HepG2 (cell line): ENCODE data around the gene PRPSAP1. TPM values are rescaled to one million over a fixed set of nuclear protein-coding genes. Genes with fewer than 3 reads are reported as not detected.

Source experiments
- AHDC1 ChIP-seq: sonication (generic); formaldehyde crosslinking; IDR thresholded peaks from 2 replicates; pipeline ENCODE4 v1.5.1; 2020; ENCODE audit warnings: mild to moderate bottlenecking, missing genetic modification reagents, borderline replicate concordance
- AKAP8 ChIP-seq: sonication (generic); formaldehyde crosslinking; IDR thresholded peaks from 2 replicates; pipeline ENCODE4 v1.5.1; 2020; ENCODE audit warnings: mild to moderate bottlenecking, missing genetic modification reagents
- CHD2 ChIP-seq: IDR thresholded peaks from 2 replicates; pipeline ENCODE4 v1.6.1; 2011; ENCODE audit warnings: low read depth, low read length, improper control_type of control experiment
- DNMT1 ChIP-seq: sonication (generic); formaldehyde crosslinking; IDR thresholded peaks from 2 replicates; pipeline ENCODE4 v1.5.1; 2020; ENCODE audit warnings: mild to moderate bottlenecking, missing genetic modification reagents
- FOXM1 ChIP-seq: sonication (generic); formaldehyde crosslinking; IDR thresholded peaks from 2 replicates; pipeline ENCODE4 v1.5.0; 2020; ENCODE audit warnings: missing genetic modification reagents
- FOXO4 ChIP-seq: sonication (generic); formaldehyde crosslinking; conservative IDR thresholded peaks from 2 replicates; pipeline ENCODE4 v1.8.1; 2023; ENCODE audit warnings: missing genetic modification reagents
- IRF1 ChIP-seq: sonication (generic); formaldehyde crosslinking; IDR thresholded peaks from 2 replicates; pipeline ENCODE4 v1.4.0; 2020; ENCODE audit warnings: low read depth, mild to moderate bottlenecking, missing genetic modification reagents
- KLF11 ChIP-seq: IDR thresholded peaks from 2 replicates; pipeline ENCODE4 v1.6.1; 2016; ENCODE audit warnings: missing compliant biosample characterization
- MBNL3 ChIP-seq: fragments of 250-450 bp; sonication (Bioruptor Pico); conservative IDR thresholded peaks from 2 replicates; pipeline ENCODE4 v1.8.0; 2022; ENCODE audit warnings: mild to moderate bottlenecking, inconsistent platforms
- RARA ChIP-seq: IDR thresholded peaks from 2 replicates; pipeline ENCODE4 v1.6.1; 2016; ENCODE audit warnings: missing genetic modification reagents, missing compliant biosample characterization
- TBP ChIP-seq: sonication (generic); formaldehyde crosslinking; IDR thresholded peaks from 2 replicates; pipeline ENCODE4 v1.5.0; 2020; ENCODE audit warnings: missing genetic modification reagents
- TBX2 ChIP-seq: sonication (generic); formaldehyde crosslinking; IDR thresholded peaks from 2 replicates; pipeline ENCODE4 v1.5.0; 2020; ENCODE audit warnings: missing genetic modification reagents, mild to moderate bottlenecking, borderline replicate concordance
- TEF ChIP-seq: sonication (generic); formaldehyde crosslinking; IDR thresholded peaks from 2 replicates; pipeline ENCODE4 v1.5.0; 2020; ENCODE audit warnings: missing genetic modification reagents
- ZFY ChIP-seq: sonication (generic); formaldehyde crosslinking; IDR thresholded peaks from 2 replicates; pipeline ENCODE4 v1.4.0; 2020; ENCODE audit warnings: missing genetic modification reagents
- ZNF101 ChIP-seq: sonication (generic); formaldehyde crosslinking; IDR thresholded peaks from 2 replicates; pipeline ENCODE4 v1.4.0; 2020; ENCODE audit warnings: mild to moderate bottlenecking, low read depth, missing genetic modification reagents, borderline replicate concordance
- ZNF207 ChIP-seq: fragments of 450-650 bp; IDR thresholded peaks from 2 replicates; pipeline ENCODE4 v1.6.1; 2016; ENCODE audit warnings: antibody characterized with exemption, borderline replicate concordance
- ZNF337 ChIP-seq: sonication (generic); formaldehyde crosslinking; IDR thresholded peaks from 2 replicates; pipeline ENCODE4 v1.5.1; 2020; ENCODE audit warnings: missing genetic modification reagents, low read depth, mild to moderate bottlenecking, borderline replicate concordance
- ZNF496 ChIP-seq: sonication (generic); formaldehyde crosslinking; IDR thresholded peaks from 2 replicates; pipeline ENCODE4 v1.8.1; 2023; ENCODE audit warnings: mild to moderate bottlenecking, moderate library complexity, missing genetic modification reagents; ENCODE audit not compliant: insufficient replicate concordance
- ZNF556 ChIP-seq: sonication (generic); formaldehyde crosslinking; IDR thresholded peaks from 2 replicates; pipeline ENCODE4 v1.4.0; 2020; ENCODE audit warnings: mild to moderate bottlenecking, missing genetic modification reagents, borderline replicate concordance
- ZNF773 ChIP-seq: sonication (generic); formaldehyde crosslinking; IDR thresholded peaks from 2 replicates; pipeline ENCODE4 v1.4.0; 2020; ENCODE audit warnings: missing genetic modification reagents, borderline replicate concordance
- polyA plus RNA-seq, 8 experiments: library from polyadenylated mRNA; depleted of rRNA in 3 of 8; stranded (reverse) in 7 of 8; unstranded in 1 of 8; fragments of >200 nt; fragmentation: Illumina TruSeq in 4 of 8; extraction: Trizol in 4 of 8; gene quantifications; 2 replicates each; pipeline versions ENCODE4 v1.2.1 to v1.2.3, GENCODE V29; 2011 to 2016; ENCODE audit warnings: low read depth in 4 of 8, missing spikeins in 1 of 8, mixed read lengths in 1 of 8; ENCODE audit not compliant: insufficient read depth in 1 of 8
- total RNA-seq, 5 experiments: library from RNA; depleted of rRNA; stranded (reverse); fragments of >200 nt; fragmentation: Illumina TruSeq; extraction: Trizol; gene quantifications; 2 replicates each; pipeline ENCODE4 v1.2.3, GENCODE V29; 2016; ENCODE audit warnings: low read depth in 1 of 5

PRPSAP1 gene
- total and polyA plus RNA-seq, 2 of the 13 experiments (the other 11 are each of a cell fraction or from before 2014, with no cell fraction given), result 91.1 to 314 TPM

GRCh38 chr17:76353599-76354316 lies at the start of gene PRPSAP1 (continued):
- TF ChIP-seq FOXO4 (CRISPR knock-in tag) (peak; percentile 93; the same call in 1 of the 2 replicates), KLF11 (CRISPR knock-in tag) (peak; percentile 74; the same call in 1 of the 2 replicates), AHDC1 (no peak; the same call in 1 of the 2 replicates), ZFY (CRISPR knock-in tag) (peak; percentile 83), ZNF773 (peak; percentile 82; the same call in 1 of the 2 replicates), CHD2 (no peak; the same call in 1 of the 2 replicates), RARA (CRISPR knock-in tag) (no peak; the same call in 1 of the 2 replicates), ZNF556 (CRISPR knock-in tag) (peak; percentile 93), ZNF337 (CRISPR knock-in tag) (peak; percentile 97), ZNF496 (no peak), DNMT1 (CRISPR knock-in tag) (peak; percentile 97), IRF1 (peak; percentile 95; the same call in 1 of the 2 replicates), TBX2 (peak; percentile 82), AKAP8 (CRISPR knock-in tag) (peak; percentile 94), FOXM1 (CRISPR knock-in tag) (no peak), TBP (CRISPR knock-in tag) (peak; percentile 97), MBNL3 (no peak), TEF (no peak), ZNF101 (CRISPR knock-in tag) (no peak), ZNF207 (no peak)
